Mammary epithelial cell (primary cell): ENCODE results near the gene SGCA.

Experiments
- CTCF ChIP-seq, 2 donors: IDR thresholded peaks in 1 of 2; conservative IDR thresholded peaks in 1 of 2; 2 replicates each; pipeline ENCODE4 v1.5.1; 2011 to 2012; ENCODE audit warnings: inconsistent platforms in 2 of 2, low read length in 2 of 2, mild to moderate bottlenecking in 2 of 2, control low read depth in 1 of 2, low read depth in 1 of 2; ENCODE audit not compliant: insufficient read depth in 1 of 2; ENCODE audit errors: extremely low read depth in 1 of 2
- EZH2 ChIP-seq: IDR thresholded peaks from 2 replicates; pipeline ENCODE4 v1.6.1; 2012; ENCODE audit warnings: low read length, inconsistent platforms, borderline replicate concordance

GRCh38 chr17:50133028-50133768, 32.6 kb upstream of the SGCA start:
- TF ChIP-seq CTCF (conservative IDR thresholded peaks at IDR 0.05 in 1 of 2, IDR thresholded peaks at IDR 0.05 in 1 of 2; ENCODE audit: extremely low read depth in 1 of 2, insufficient read depth in 1 of 2, low read depth in 1 of 2, low read length in 2 of 2) (no peak), EZH2 (no peak)
